Bronchial epithelial cell (primary cell): ENCODE data around the gene JAM2. TPM values are rescaled to one million over a fixed set of nuclear protein-coding genes. Genes with fewer than 3 reads are reported as not detected.
A peak's percentile ranks its signal among the peaks of the same experiment; 100 is the strongest.

Experiments used
- DNase-seq: peaks from one replicate; pipeline ENCODE4 v3.0.0-alpha.2; 2010; ENCODE audit warnings: low read depth
- FAIRE-seq: peaks from 2 replicates; lab custom pipeline; 2011; peaks lifted over from hg19 to GRCh38; lab: Jason Lieb, UNC
- H3K27me3 ChIP-seq: 2 replicates; pipeline ENCODE4 v1.5.1; 2011; ENCODE audit warnings: low read length; ENCODE audit not compliant: control insufficient read depth, insufficient read depth
- H3K36me3 ChIP-seq: 2 replicates; pipeline ENCODE4 v1.5.1; 2011; ENCODE audit warnings: low read length; ENCODE audit not compliant: control insufficient read depth, insufficient read depth
- H3K4me3 ChIP-seq: 2 replicates; pipeline ENCODE4 v1.5.1; 2011; ENCODE audit warnings: mild to moderate bottlenecking, low read depth, low read length, control low read depth
- total RNA-seq: library from RNA; depleted of rRNA; stranded (reverse); fragments of >200 nt; gene quantifications from 2 replicates; pipeline ENCODE4 v1.2.1, GENCODE V29; 2014
- TF ChIP-seq, protein P1 (sequence below): IDR thresholded peaks from 2 replicates; pipeline ENCODE4 v1.5.1; 2011; ENCODE audit warnings: mild to moderate bottlenecking, moderate library complexity, low read length, control low read depth, inconsistent platforms; ENCODE audit not compliant: insufficient read depth, severe bottlenecking

Gene JAM2
- total RNA-seq, 1 donor from 2014 or later, result under 0.01 TPM

DNA sequence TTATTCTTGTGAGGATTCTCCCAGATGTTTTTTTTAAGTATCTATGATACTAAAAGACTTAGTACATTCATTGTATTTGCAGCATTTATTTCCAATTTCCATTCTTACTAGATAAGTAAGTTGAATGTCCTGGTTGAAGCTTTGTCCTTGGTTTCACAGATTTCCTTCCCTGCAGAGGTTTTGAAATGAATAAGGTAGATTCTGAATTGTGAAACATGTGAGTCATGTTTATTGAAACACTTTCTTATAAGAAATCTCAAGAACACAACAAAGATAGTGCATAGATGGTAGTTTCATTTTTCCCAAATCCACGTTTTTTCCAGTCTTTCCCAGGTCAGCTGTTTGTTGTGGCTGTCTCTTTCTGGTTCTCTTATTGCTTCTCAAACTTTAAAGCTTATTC, 120.5 kb downstream of the JAM2 start:
- H3K36me3 ChIP-seq, result peaks cover 1% of the 10 kb centered on the region
- H3K4me3 ChIP-seq, result no peak overlapping the region
- FAIRE-seq, result no peak
- DNase-seq, result peak; percentile 46
- TF ChIP-seq, protein P1, sequence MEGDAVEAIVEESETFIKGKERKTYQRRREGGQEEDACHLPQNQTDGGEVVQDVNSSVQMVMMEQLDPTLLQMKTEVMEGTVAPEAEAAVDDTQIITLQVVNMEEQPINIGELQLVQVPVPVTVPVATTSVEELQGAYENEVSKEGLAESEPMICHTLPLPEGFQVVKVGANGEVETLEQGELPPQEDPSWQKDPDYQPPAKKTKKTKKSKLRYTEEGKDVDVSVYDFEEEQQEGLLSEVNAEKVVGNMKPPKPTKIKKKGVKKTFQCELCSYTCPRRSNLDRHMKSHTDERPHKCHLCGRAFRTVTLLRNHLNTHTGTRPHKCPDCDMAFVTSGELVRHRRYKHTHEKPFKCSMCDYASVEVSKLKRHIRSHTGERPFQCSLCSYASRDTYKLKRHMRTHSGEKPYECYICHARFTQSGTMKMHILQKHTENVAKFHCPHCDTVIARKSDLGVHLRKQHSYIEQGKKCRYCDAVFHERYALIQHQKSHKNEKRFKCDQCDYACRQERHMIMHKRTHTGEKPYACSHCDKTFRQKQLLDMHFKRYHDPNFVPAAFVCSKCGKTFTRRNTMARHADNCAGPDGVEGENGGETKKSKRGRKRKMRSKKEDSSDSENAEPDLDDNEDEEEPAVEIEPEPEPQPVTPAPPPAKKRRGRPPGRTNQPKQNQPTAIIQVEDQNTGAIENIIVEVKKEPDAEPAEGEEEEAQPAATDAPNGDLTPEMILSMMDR, result no peak
- no peaks in the 10 kb centered on the region for H3K27me3 ChIP-seq

DNA sequence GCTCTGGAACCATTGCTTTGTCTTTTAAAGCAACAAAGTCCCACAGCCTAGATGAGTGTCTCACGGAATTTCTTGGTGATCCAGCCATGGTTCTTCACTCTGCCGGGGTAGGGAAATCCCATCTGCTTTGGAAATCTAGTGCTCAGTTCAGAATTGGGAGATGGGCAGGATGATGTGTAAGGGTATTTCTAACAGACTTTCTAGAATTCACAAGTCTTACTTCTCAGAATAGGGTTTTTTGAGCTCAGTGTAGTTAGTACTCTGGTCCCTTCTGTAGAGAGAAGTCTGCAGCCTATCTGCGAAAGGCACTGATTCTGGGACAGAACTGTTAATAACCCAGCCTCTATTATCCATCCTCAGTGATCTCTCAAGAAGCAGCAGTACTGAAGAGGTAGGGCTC, 121.0 kb downstream of the JAM2 start:
- TF ChIP-seq, protein P1, result no peak
- H3K36me3 ChIP-seq, result peaks cover 1% of the 10 kb centered on the region
- no peaks in the 10 kb centered on the region for H3K27me3 ChIP-seq
- no peak overlapping the region for H3K4me3 ChIP-seq
- FAIRE-seq (no peak), DNase-seq (no peak)

DNA sequence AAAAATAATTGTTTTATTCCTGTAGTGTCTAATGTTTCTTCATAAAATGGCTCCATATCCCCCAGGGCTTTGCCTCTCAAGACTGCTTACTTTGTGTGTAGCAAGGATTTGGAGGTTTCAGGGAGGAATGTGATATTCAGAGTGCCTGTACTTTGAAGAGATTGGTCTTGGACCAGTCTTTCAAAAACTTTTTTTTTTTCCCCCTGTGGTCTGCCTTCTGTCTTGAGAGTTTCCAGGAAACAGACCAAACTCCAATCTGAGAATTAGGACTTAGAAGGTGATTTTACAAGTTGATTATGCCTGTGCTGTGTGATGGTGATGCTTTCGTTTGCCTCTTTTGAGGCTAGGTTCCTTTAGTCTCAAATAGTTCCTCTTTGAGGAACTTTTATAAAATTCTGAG, 121.6 kb downstream of the JAM2 start:
- peaks cover 1% of the 10 kb centered on the region for H3K36me3 ChIP-seq
- TF ChIP-seq, protein P1, result no peak
- FAIRE-seq (no peak), DNase-seq (no peak)
- no peak overlapping the region for H3K4me3 ChIP-seq
- H3K27me3 ChIP-seq, result no peaks in the 10 kb centered on the region

DNA sequence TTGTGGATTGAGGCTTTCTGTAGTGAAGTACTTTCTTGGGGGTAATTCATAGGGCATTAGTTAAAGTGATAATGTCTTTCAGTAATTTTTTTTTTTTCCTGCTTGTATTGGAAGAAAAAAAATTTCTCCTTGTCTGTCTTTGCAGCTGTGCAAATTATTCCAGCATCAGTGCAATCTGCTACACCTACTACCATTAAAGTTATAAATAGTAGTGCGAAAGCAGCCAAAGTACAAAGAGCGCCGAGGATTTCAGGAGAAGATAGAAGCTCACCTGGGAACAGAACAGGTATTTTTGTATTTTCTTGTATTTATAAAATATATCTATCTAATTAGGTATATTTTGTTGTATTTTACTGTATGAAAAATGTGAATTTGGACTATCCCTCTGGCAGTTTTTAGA, 125.0 kb downstream of the JAM2 start:
- DNase-seq (no peak), FAIRE-seq (no peak)
- TF ChIP-seq, protein P1, result no peak
- Histone ChIP-seq H3K36me3 (peaks cover 1% of the 10 kb centered on the region), H3K4me3 (no peak overlapping the region), H3K27me3 (no peaks in the 10 kb centered on the region)

Other genes starting within 250 kb of the JAM2 start
- 26.6 and 44.0 TPM in 2 replicates for gene MRPL39, start 31.8 kb upstream of the JAM2 start, total RNA-seq
- gene ATP5PF, start 95.6 kb downstream of the JAM2 start, total RNA-seq, result 34.5 and 45.1 TPM in 2 replicates
- gene GABPA, start 95.7 kb downstream of the JAM2 start, total RNA-seq, result 15.8 and 16.4 TPM in 2 replicates